GM12878 (cell line): Measurements from ENCODE around the gene RERE. TPM values are rescaled to one million over a fixed set of nuclear protein-coding genes. Genes with fewer than 3 reads are reported as not detected.

Source experiments
- ATF3 ChIP-seq: IDR thresholded peaks from 2 replicates; pipeline ENCODE4 v1.6.1; 2011; ENCODE audit warnings: low read depth, mild to moderate bottlenecking, low read length, moderate library complexity, borderline replicate concordance; ENCODE audit errors: extremely low read depth
- BMI1 ChIP-seq: fragments of 450-650 bp; IDR thresholded peaks from 2 replicates; pipeline ENCODE4 v1.6.1; 2016; ENCODE audit warnings: mild to moderate bottlenecking, moderate library complexity, borderline replicate concordance
- CBFB ChIP-seq: IDR thresholded peaks from 2 replicates; pipeline ENCODE4 v1.6.1; 2016; ENCODE audit warnings: antibody characterized with exemption, low read depth
- CBX3 ChIP-seq: fragments of 200-600 bp; sonication (generic); IDR thresholded peaks from 2 replicates; pipeline ENCODE4 v1.6.1; 2016; ENCODE audit warnings: low read depth, borderline replicate concordance
- CHD1 ChIP-seq: IDR thresholded peaks from 2 replicates; pipeline ENCODE4 v1.6.1; 2012; ENCODE audit warnings: low read depth, low read length, improper control_type of control experiment
- CHD2 ChIP-seq: IDR thresholded peaks from 2 replicates; pipeline ENCODE4 v1.6.1; 2011; ENCODE audit warnings: low read depth, low read length, improper control_type of control experiment, borderline replicate concordance
- E2F4 ChIP-seq: IDR thresholded peaks from 2 replicates; pipeline ENCODE4 v1.6.1; 2012; ENCODE audit warnings: low read depth, low read length, improper control_type of control experiment
- EED ChIP-seq: sonication (generic); IDR thresholded peaks from 2 replicates; pipeline ENCODE4 v1.6.1; 2016; ENCODE audit warnings: antibody characterized with exemption, low read depth
- HDAC6 ChIP-seq: fragments of 200-600 bp; sonication (generic); IDR thresholded peaks from one replicate; pipeline ENCODE4 v1.8.0; 2017; ENCODE audit warnings: antibody characterized with exemption; ENCODE audit not compliant: unreplicated experiment
- JUNB ChIP-seq: IDR thresholded peaks from 2 replicates; pipeline ENCODE4 v1.6.1; 2016; ENCODE audit warnings: antibody characterized with exemption, mild to moderate bottlenecking
- MEF2A ChIP-seq: IDR thresholded peaks from 2 replicates; pipeline ENCODE4 v1.6.1; 2011; ENCODE audit warnings: low read depth, mild to moderate bottlenecking, low read length, moderate library complexity; ENCODE audit not compliant: insufficient read depth
- NFYB ChIP-seq: IDR thresholded peaks from 2 replicates; pipeline ENCODE4 v1.6.1; 2011; ENCODE audit warnings: low read depth, mild to moderate bottlenecking, low read length, improper control_type of control experiment, moderate library complexity; ENCODE audit not compliant: insufficient read depth
- NRF1 ChIP-seq: conservative IDR thresholded peaks from 2 replicates; pipeline ENCODE4 v1.6.1; 2011; ENCODE audit warnings: mild to moderate bottlenecking, low read depth, low read length, improper control_type of control experiment
- POLR2AphosphoS5 ChIP-seq: IDR thresholded peaks from 2 replicates; pipeline ENCODE4 v1.6.1; 2011; ENCODE audit warnings: mild to moderate bottlenecking, low read length, inconsistent platforms
- RAD21 ChIP-seq: IDR thresholded peaks from 2 replicates; pipeline ENCODE4 v1.6.1; 2011; ENCODE audit warnings: mild to moderate bottlenecking, low read depth, low read length, moderate library complexity; ENCODE audit not compliant: insufficient read depth
- SMARCA5 ChIP-seq: fragments of 450-650 bp; IDR thresholded peaks from 2 replicates; pipeline ENCODE4 v1.6.1; 2017; ENCODE audit warnings: mild to moderate bottlenecking
- SPI1 ChIP-seq: IDR thresholded peaks from 2 replicates; pipeline ENCODE4 v1.6.1; 2011; ENCODE audit warnings: low read depth, mild to moderate bottlenecking, low read length, moderate library complexity, borderline replicate concordance; ENCODE audit not compliant: insufficient read depth
- STAT1 ChIP-seq: fragments of 450-650 bp; conservative IDR thresholded peaks from 2 replicates; pipeline ENCODE4 v1.6.1; 2014; ENCODE audit warnings: antibody characterized with exemption, mild to moderate bottlenecking
- TARDBP ChIP-seq: IDR thresholded peaks from 2 replicates; pipeline ENCODE4 v1.6.1; 2016; ENCODE audit warnings: borderline replicate concordance
- TCF12 ChIP-seq: IDR thresholded peaks from 2 replicates; pipeline ENCODE4 v1.6.1; 2011; ENCODE audit warnings: low read depth, mild to moderate bottlenecking, low read length
- YBX1 ChIP-seq: fragments of 450-650 bp; IDR thresholded peaks from 2 replicates; pipeline ENCODE4 v1.6.1; 2016; ENCODE audit warnings: antibody characterized with exemption
- ZBED1 ChIP-seq: IDR thresholded peaks from 2 replicates; pipeline ENCODE4 v1.6.1; 2016; ENCODE audit warnings: borderline replicate concordance
- ZNF24 ChIP-seq: fragments of 450-650 bp; IDR thresholded peaks from 2 replicates; pipeline ENCODE4 v1.6.1; 2017; ENCODE audit warnings: antibody characterized with exemption, mild to moderate bottlenecking
- polyA plus RNA-seq, 11 experiments: library from polyadenylated mRNA; depleted of rRNA in 4 of 11; unstranded in 6 of 11; stranded (reverse) in 5 of 11; fragments of >200 nt; fragmentation: Nextera tagmentation in 4 of 11; fragmentation: Illumina TruSeq in 1 of 11; extraction: Ambion mirVana in 4 of 11; extraction: Trizol in 1 of 11; gene quantifications; 1 replicate in 1 of 11; 2 replicates in 10 of 11; pipeline versions ENCODE4 v1.2.1 to v1.2.3, GENCODE V29; 2011 to 2016; ENCODE audit warnings: inconsistent platforms in 2 of 11, missing spikeins in 2 of 11, low read depth in 1 of 11
- total RNA-seq, 4 experiments: library from RNA; depleted of rRNA in 3 of 4; stranded (reverse); fragments of >200 nt in 3 of 4; fragmentation: Illumina TruSeq in 1 of 4; extraction: Trizol in 1 of 4; gene quantifications; 2 replicates each; pipeline versions ENCODE4 v1.2.1 to v1.2.3, GENCODE V29; 2013 to 2021
- TF ChIP-seq, protein P1 (sequence below): IDR thresholded peaks from 2 replicates; pipeline ENCODE4 v1.6.1; 2011; ENCODE audit warnings: borderline replicate concordance, low read depth, mild to moderate bottlenecking, moderate library complexity, mixed read lengths, low read length; ENCODE audit not compliant: insufficient read depth; ENCODE audit errors: extremely low read length
- TF ChIP-seq, protein P2 (sequence below): fragments of 450-650 bp; IDR thresholded peaks from 2 replicates; pipeline ENCODE4 v1.6.1; 2017; ENCODE audit warnings: low read depth, mild to moderate bottlenecking, moderate library complexity
- TF ChIP-seq, protein P3 (sequence below): fragments of 450-650 bp; IDR thresholded peaks from 2 replicates; pipeline ENCODE4 v1.6.1; 2017; ENCODE audit warnings: mild to moderate bottlenecking

Gene RERE
- total and polyA plus RNA-seq, 10 of the 15 experiments (the other 5 are each of a cell fraction or from before 2014, with no cell fraction given) = 5.2 to 60.5 (median 20.2) TPM

- no peak for TF ChIP-seq SMARCA5
- TF ChIP-seq BMI1 = no peak
- TF ChIP-seq, protein P1, sequence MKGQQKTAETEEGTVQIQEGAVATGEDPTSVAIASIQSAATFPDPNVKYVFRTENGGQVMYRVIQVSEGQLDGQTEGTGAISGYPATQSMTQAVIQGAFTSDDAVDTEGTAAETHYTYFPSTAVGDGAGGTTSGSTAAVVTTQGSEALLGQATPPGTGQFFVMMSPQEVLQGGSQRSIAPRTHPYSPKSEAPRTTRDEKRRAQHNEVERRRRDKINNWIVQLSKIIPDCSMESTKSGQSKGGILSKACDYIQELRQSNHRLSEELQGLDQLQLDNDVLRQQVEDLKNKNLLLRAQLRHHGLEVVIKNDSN = no peak
- no peak for TF ChIP-seq YBX1
- TF ChIP-seq ATF3 = no peak
- no peak for TF ChIP-seq ZNF24
- no peak for TF ChIP-seq POLR2AphosphoS5
- peak; percentile 72 for TF ChIP-seq TCF12
- no peak for TF ChIP-seq CBX3
- no peak for TF ChIP-seq ZBED1
- TF ChIP-seq EED = no peak; the same call in 1 of the 2 replicates
- TF ChIP-seq HDAC6 = no peak
- no peak for TF ChIP-seq CHD2
- no peak for TF ChIP-seq CBFB
- TF ChIP-seq, protein P2, sequence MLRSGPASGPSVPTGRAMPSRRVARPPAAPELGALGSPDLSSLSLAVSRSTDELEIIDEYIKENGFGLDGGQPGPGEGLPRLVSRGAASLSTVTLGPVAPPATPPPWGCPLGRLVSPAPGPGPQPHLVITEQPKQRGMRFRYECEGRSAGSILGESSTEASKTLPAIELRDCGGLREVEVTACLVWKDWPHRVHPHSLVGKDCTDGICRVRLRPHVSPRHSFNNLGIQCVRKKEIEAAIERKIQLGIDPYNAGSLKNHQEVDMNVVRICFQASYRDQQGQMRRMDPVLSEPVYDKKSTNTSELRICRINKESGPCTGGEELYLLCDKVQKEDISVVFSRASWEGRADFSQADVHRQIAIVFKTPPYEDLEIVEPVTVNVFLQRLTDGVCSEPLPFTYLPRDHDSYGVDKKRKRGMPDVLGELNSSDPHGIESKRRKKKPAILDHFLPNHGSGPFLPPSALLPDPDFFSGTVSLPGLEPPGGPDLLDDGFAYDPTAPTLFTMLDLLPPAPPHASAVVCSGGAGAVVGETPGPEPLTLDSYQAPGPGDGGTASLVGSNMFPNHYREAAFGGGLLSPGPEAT = 0 out of 2 replicates have a peak, but pooled peaks have one; percentile 20
- no peak for TF ChIP-seq JUNB
- 0 out of 2 replicates have a peak, but pooled peaks have one; percentile 18 for TF ChIP-seq MEF2A
- TF ChIP-seq NFYB = no peak
- TF ChIP-seq CHD1 = no peak
- TF ChIP-seq NRF1 = no peak
- TF ChIP-seq STAT1 = no peak
- TF ChIP-seq SPI1 = no peak
- no peak for TF ChIP-seq E2F4
- TF ChIP-seq, protein P3, sequence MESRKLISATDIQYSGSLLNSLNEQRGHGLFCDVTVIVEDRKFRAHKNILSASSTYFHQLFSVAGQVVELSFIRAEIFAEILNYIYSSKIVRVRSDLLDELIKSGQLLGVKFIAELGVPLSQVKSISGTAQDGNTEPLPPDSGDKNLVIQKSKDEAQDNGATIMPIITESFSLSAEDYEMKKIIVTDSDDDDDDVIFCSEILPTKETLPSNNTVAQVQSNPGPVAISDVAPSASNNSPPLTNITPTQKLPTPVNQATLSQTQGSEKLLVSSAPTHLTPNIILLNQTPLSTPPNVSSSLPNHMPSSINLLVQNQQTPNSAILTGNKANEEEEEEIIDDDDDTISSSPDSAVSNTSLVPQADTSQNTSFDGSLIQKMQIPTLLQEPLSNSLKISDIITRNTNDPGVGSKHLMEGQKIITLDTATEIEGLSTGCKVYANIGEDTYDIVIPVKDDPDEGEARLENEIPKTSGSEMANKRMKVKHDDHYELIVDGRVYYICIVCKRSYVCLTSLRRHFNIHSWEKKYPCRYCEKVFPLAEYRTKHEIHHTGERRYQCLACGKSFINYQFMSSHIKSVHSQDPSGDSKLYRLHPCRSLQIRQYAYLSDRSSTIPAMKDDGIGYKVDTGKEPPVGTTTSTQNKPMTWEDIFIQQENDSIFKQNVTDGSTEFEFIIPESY = no peak
- TF ChIP-seq RAD21 = peak; percentile 31; the same call in 1 of the 2 replicates
- TF ChIP-seq TARDBP = no peak
Measured at GRCh38 chr1:8472668-8473067, 344.8 kb downstream of the RERE start (continued).
